Kidney (tissue), 14 donors: ENCODE measurements around the gene SULT2B1. TPM values are rescaled to one million over a fixed set of nuclear protein-coding genes. Genes with fewer than 3 reads are reported as not detected.

ENCODE experiments used
- DNase-seq, 5 donors: peaks; one replicate each; pipeline ENCODE4 v3.0.0-alpha.2; 2013 to 2020
- FAIRE-seq: peaks from 2 replicates; lab custom pipeline; 2012; peaks lifted over from hg19 to GRCh38; lab: Jason Lieb, UNC
- H3K27ac ChIP-seq, 2 donors: one replicate each; pipeline ENCODE4 v1.7.0; 2013; ENCODE audit warnings: low read depth in 2 of 2, low read length in 2 of 2, inconsistent platforms in 1 of 2
- H3K27me3 ChIP-seq: one replicate; pipeline ENCODE4 v1.7.1; 2013; ENCODE audit warnings: low read length, inconsistent platforms; ENCODE audit not compliant: control insufficient read depth, insufficient read depth
- H3K36me3 ChIP-seq, 3 donors: one replicate each; pipeline versions ENCODE4 v1.7.0 to v1.7.1; 2013; ENCODE audit warnings: low read length in 3 of 3, control low read depth in 1 of 3, inconsistent platforms in 1 of 3; ENCODE audit not compliant: insufficient read depth in 3 of 3, control insufficient read depth in 2 of 3
- H3K4me1 ChIP-seq, 3 donors: one replicate each; pipeline versions ENCODE4 v1.7.0 to v1.7.1; 2013; ENCODE audit warnings: low read length in 3 of 3, inconsistent platforms in 1 of 3, low read depth in 1 of 3; ENCODE audit not compliant: control insufficient read depth in 2 of 3, insufficient read depth in 2 of 3
- H3K4me3 ChIP-seq, 3 donors: one replicate each; pipeline versions ENCODE4 v1.7.0 to v1.8.1; 2013; ENCODE audit warnings: low read length in 3 of 3, control low read depth in 1 of 3, inconsistent platforms in 1 of 3
- H3K9ac ChIP-seq, 3 donors: one replicate each; pipeline versions ENCODE4 v1.7.0 to v1.7.1; 2013; ENCODE audit warnings: low read length in 3 of 3, control low read depth in 1 of 3, inconsistent platforms in 1 of 3
- H3K9me3 ChIP-seq, 3 donors: one replicate each; pipeline versions ENCODE4 v1.7.0 to v1.7.1; 2013; ENCODE audit warnings: low read length in 3 of 3, control low read depth in 1 of 3, inconsistent platforms in 1 of 3; ENCODE audit not compliant: control insufficient read depth in 2 of 3, insufficient read depth in 1 of 3
- CTCF ChIP-seq: IDR thresholded peaks from 3 replicates; pipeline ENCODE4 v1.5.1; 2012; ENCODE audit warnings: mild to moderate bottlenecking, moderate library complexity, borderline replicate concordance; ENCODE audit not compliant: insufficient read depth; ENCODE audit errors: extremely low read depth
- intact Hi-C: fragments of 100-400 bp; cut with DNase I; formaldehyde crosslinking; loops from one replicate; pipeline ENCODE4 v1.11.1; 2022
- polyA plus RNA-seq: library from polyadenylated mRNA; stranded (reverse); fragments of 350-450 nt; fragmentation: Illumina TruSeq; extraction: RNeasy Lipid Tissue Mini Kit (QIAGEN cat#74804); gene quantifications from one replicate; pipeline ENCODE4 v1.2.3, GENCODE V29; 2014; ENCODE audit warnings: low read depth, low replicate concordance; ENCODE audit not compliant: insufficient read depth
- total RNA-seq: library from RNA; stranded (reverse); fragmentation: NEBNext Ultra II Directional; extraction: Animal tissue kit (Norgen Biotek cat#: 25700); gene quantifications from one replicate; pipeline ENCODE4 v1.2.1, GENCODE V29; 2021
- donor health status: control.
- donor health status: control.
- donor health status: control.
- donor health status: control.
- donor health status: control.
- donor health status: DM: yes; HTN: yes; CAD: no.
- donor health status: Normal renal cell carcinoma (clear cell type).

The SULT2B1 gene
- total and polyA plus RNA-seq, 2 donors from 2014 or later, result 2.3 TPM

DNA sequence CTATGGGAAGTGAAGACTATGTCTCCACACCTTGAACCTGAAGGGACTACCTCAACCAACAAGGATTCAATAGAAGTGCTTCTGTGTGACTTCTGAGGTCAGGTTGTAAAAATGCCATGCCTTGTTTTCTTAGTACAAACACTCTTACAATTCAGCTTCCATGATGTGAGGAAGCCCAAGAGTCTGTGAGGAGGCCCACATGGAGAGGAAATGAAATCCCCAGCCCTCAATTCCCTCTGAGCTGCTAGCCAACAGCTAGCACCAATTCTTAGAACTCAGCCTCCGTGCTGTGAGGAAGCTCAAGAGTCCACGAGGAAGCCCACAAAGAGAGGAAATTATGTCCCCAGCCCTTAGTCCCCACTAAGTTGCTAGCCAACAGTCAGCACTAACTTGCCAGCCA lies 27.8 kb upstream of the SULT2B1 start:
- no peak for DNase-seq
- Histone ChIP-seq H3K36me3 (no peaks in the 10 kb centered on the region), H3K4me3 (no peak overlapping the region), H3K9ac (no peak overlapping the region), H3K4me1 (no peaks in the 10 kb centered on the region), H3K27me3 (no peaks in the 10 kb centered on the region), H3K27ac (no peak overlapping the region), H3K9me3 (peaks cover 0 to 16% (median 0%) of the 10 kb centered on the region in 3 donors)
- TF ChIP-seq CTCF, result no peak
- intact Hi-C loops, result no loop called here
- no peak for FAIRE-seq

- no peak overlapping the region for H3K4me3 ChIP-seq
- no peaks in the 10 kb centered on the region for H3K36me3 ChIP-seq
- H3K4me1 ChIP-seq, result no peaks in the 10 kb centered on the region
- H3K9me3 ChIP-seq, result peaks cover 0 to 17% (median 0%) of the 10 kb centered on the region in 3 donors
- intact Hi-C loops, result no loop called here
- TF ChIP-seq CTCF, result no peak
- no peak for DNase-seq
- H3K27ac ChIP-seq, result no peak overlapping the region
- no peak overlapping the region for H3K9ac ChIP-seq
- no peak for FAIRE-seq
- H3K27me3 ChIP-seq, result no peaks in the 10 kb centered on the region
These were observed 27.2 kb upstream of the SULT2B1 start for GRCh38 chr19:48524732-48525131.

GRCh38 chr19:48529156-48529555 lies 22.8 kb upstream of the SULT2B1 start:
- Histone ChIP-seq H3K9me3 (peaks cover 0 to 15% (median 0%) of the 10 kb centered on the region in 3 donors), H3K4me1 (no peaks in the 10 kb centered on the region)
- FAIRE-seq, result no peak

More at GRCh38 chr19:48529156-48529555, 22.8 kb upstream of the SULT2B1 start:
- H3K27ac ChIP-seq, result no peak overlapping the region
- no peaks in the 10 kb centered on the region for H3K36me3 ChIP-seq
- H3K27me3 ChIP-seq, result no peaks in the 10 kb centered on the region
- no peak for DNase-seq
- TF ChIP-seq CTCF, result no peak
- intact Hi-C loops, result no loop called here
- H3K4me3 ChIP-seq, result no peak overlapping the region
- no peak overlapping the region for H3K9ac ChIP-seq
